K562 (cell line): ENCODE measurements around the gene BSN. TPM values are rescaled to one million over a fixed set of nuclear protein-coding genes. Genes with fewer than 3 reads are reported as not detected.

Experiments used
- ATAC-seq: fragments of 200-7000 bp; cut with Tn5 transposase; 3 replicates; pipeline ENCODE4 v1.9.1; 2020; ENCODE audit warnings: moderate library complexity
- BruUV-seq: library from RNA; stranded (reverse); fragments of 400-500 nt; replicated peaks from 2 replicates; lab custom pipeline; 2021; lab: Mats Ljungman, UMichigan
- CTCF ChIA-PET: fragments of 300-600 bp; formaldehyde crosslinking; extraction: SDS; loops from one replicate; lab custom pipeline; 2021; ENCODE audit warnings: low intra/inter-chr PET ratio; lab: Yijun Ruan, JAX
- POLR2A ChIA-PET: fragments of 300-600, 350-650 bp; sonication (Branson Sonifier 250); formaldehyde crosslinking; extraction: SDS; loops from one replicate; lab custom pipeline; 2021; ENCODE audit warnings: antibody characterized with exemption, inconsistent platforms; lab: Yijun Ruan, JAX
- DNase-seq, 4 experiments: peaks; one replicate each; pipeline versions ENCODE4 v3.0.0 to v3.0.0-alpha.2; 2011 to 2018; ENCODE audit warnings: low spot score in 3 of 4, mixed read lengths in 3 of 4; ENCODE audit errors: extremely low read depth in 1 of 4
- FAIRE-seq: peaks from 2 replicates; lab custom pipeline; 2011; peaks lifted over from hg19 to GRCh38; lab: Jason Lieb, UNC
- H2AFZ ChIP-seq: 2 replicates; pipeline ENCODE4 v1.6.0; 2011; ENCODE audit warnings: low read depth, low read length, control low read depth, inconsistent platforms
- H3K27ac ChIP-seq: fragments of 200-600 bp; 3 replicates; pipeline ENCODE4 v1.8.0; 2011; ENCODE audit warnings: low read depth, mild to moderate bottlenecking, control low read depth, inconsistent platforms, low read length, moderate library complexity, mixed read lengths; ENCODE audit errors: extremely low read depth
- H3K27me3 ChIP-seq, 2 experiments: fragments of 300-600 bp in 1 of 2; 2 replicates in 1 of 2; 3 replicates in 1 of 2; pipeline versions ENCODE4 v1.6.0 to v1.8.0; 2011; ENCODE audit warnings: inconsistent platforms in 2 of 2, low read length in 2 of 2, mild to moderate bottlenecking in 1 of 2, mixed read lengths in 1 of 2, moderate library complexity in 1 of 2; ENCODE audit not compliant: control insufficient read depth in 2 of 2, insufficient read depth in 2 of 2
- H3K36me3 ChIP-seq: fragments of 300-600 bp; 3 replicates; pipeline ENCODE4 v1.8.0; 2011; ENCODE audit warnings: mild to moderate bottlenecking, low read length, inconsistent platforms; ENCODE audit not compliant: control insufficient read depth, insufficient read depth
- H3K4me1 ChIP-seq, 2 experiments: fragments of 200-600 bp in 1 of 2; replicated peaks in 1 of 2; 2 replicates in 1 of 2; 3 replicates in 1 of 2; pipeline versions ENCODE4 v1.5.1 to v1.8.0; 2011; ENCODE audit warnings: inconsistent platforms in 2 of 2, low read length in 2 of 2, mild to moderate bottlenecking in 1 of 2, mixed read lengths in 1 of 2, moderate library complexity in 1 of 2; ENCODE audit not compliant: control insufficient read depth in 2 of 2, insufficient read depth in 2 of 2
- H3K4me2 ChIP-seq: 2 replicates; pipeline ENCODE4 v1.6.1; 2011; ENCODE audit warnings: low read length, control low read depth, inconsistent platforms, mixed read lengths; ENCODE audit not compliant: insufficient read depth
- H3K4me3 ChIP-seq: fragments of 200-600 bp; sonication (generic), shearing (Covaris generic); 2 replicates; pipeline ENCODE4 v1.5.1; 2016; ENCODE audit warnings: control low read depth, inconsistent platforms
- H3K79me2 ChIP-seq: fragments of 200-600 bp; 3 replicates; pipeline ENCODE4 v1.8.0; 2011; ENCODE audit warnings: low read length, inconsistent platforms; ENCODE audit not compliant: control insufficient read depth, insufficient read depth
- H3K9ac ChIP-seq, 2 experiments: 2 replicates each; pipeline versions ENCODE4 v1.6.0 to v1.6.1; 2011; ENCODE audit warnings: low read depth in 2 of 2, low read length in 2 of 2, control low read depth in 1 of 2, inconsistent platforms in 1 of 2, mild to moderate bottlenecking in 1 of 2, mixed read lengths in 1 of 2; ENCODE audit not compliant: insufficient read depth in 1 of 2
- H3K9me1 ChIP-seq: one replicate; pipeline ENCODE4 v1.6.0; 2011; ENCODE audit warnings: inconsistent platforms, mild to moderate bottlenecking, low read length, moderate library complexity; ENCODE audit not compliant: control insufficient read depth, insufficient read depth
- H3K9me3 ChIP-seq: replicated peaks from 2 replicates; pipeline ENCODE4 v1.5.1; 2011; ENCODE audit warnings: low read depth, low read length, inconsistent platforms; ENCODE audit not compliant: control insufficient read depth, insufficient read depth
- H4K20me1 ChIP-seq: replicated peaks from 2 replicates; pipeline ENCODE4 v1.6.1; 2011; ENCODE audit warnings: low read length, inconsistent platforms, mixed read lengths; ENCODE audit not compliant: control insufficient read depth, insufficient read depth
- CBX5 ChIP-seq: IDR thresholded peaks from 2 replicates; pipeline ENCODE4 v1.6.1; 2014; ENCODE audit warnings: low read depth, borderline replicate concordance
- PHF8 ChIP-seq: fragments of 200-600 bp; sonication (generic); IDR thresholded peaks from 2 replicates; pipeline ENCODE4 v1.6.1; 2012; ENCODE audit warnings: mixed run types, mild to moderate bottlenecking, inconsistent platforms, low read length, moderate library complexity, borderline replicate concordance
- SNIP1 ChIP-seq: fragments of 450-650 bp; IDR thresholded peaks from 2 replicates; pipeline ENCODE4 v1.7.1; 2017; ENCODE audit warnings: low read depth, mild to moderate bottlenecking
- TAF1 ChIP-seq: IDR thresholded peaks from 2 replicates; pipeline ENCODE4 v1.6.1; 2011; ENCODE audit warnings: mild to moderate bottlenecking, low read length, moderate library complexity; ENCODE audit not compliant: insufficient read depth, control insufficient read depth, severe bottlenecking; ENCODE audit errors: extremely low read depth
- ZNF324 ChIP-seq: fragments of 250-450 bp; sonication (Bioruptor Pico); IDR thresholded peaks from 2 replicates; pipeline ENCODE4 v1.4.0; 2020; ENCODE audit warnings: mild to moderate bottlenecking
- WGBS: fragments of 100-300 bp; shearing (Covaris generic); methylation state at CpG from one replicate; pipeline ENCODE4 v1.1.6; 2016; ENCODE audit warnings: low coverage, mixed read lengths; ENCODE audit not compliant: insufficient coverage; ENCODE audit errors: missing lambda C conversion rate; 5-methylcytosine and 5-hydroxymethylcytosine counted together
- in situ Hi-C: fragments of 300-500 bp; cut with MboI; formaldehyde crosslinking; loops from 4 replicates; pipeline ENCODE4 v1.15.0; 2018; ENCODE audit warnings: inconsistent platforms, mixed read lengths
- intact Hi-C: fragments of 100-400 bp; cut with micrococcal nuclease; formaldehyde crosslinking; loops from 2 replicates; pipeline ENCODE4 v1.14.2; 2022
- polyA plus RNA-seq, 8 experiments: library from polyadenylated mRNA; depleted of rRNA in 4 of 8; stranded (reverse) in 5 of 8; unstranded in 3 of 8; fragments of >200 nt; fragmentation: Nextera tagmentation in 2 of 8; fragmentation: Illumina TruSeq in 1 of 8; extraction: Ambion mirVana in 2 of 8; extraction: Trizol in 1 of 8; gene quantifications; 2 replicates each; pipeline versions ENCODE4 v1.2.1 to v1.2.3, GENCODE V29; 2011 to 2014; ENCODE audit warnings: inconsistent platforms in 1 of 8, missing spikeins in 1 of 8
- total RNA-seq, 7 experiments: library from RNA; depleted of rRNA in 6 of 7; stranded (reverse); fragments of >200 nt in 6 of 7; fragmentation: Illumina TruSeq in 2 of 7; extraction: Trizol in 2 of 7; gene quantifications; 2 replicates each; pipeline versions ENCODE4 v1.2.1 to v1.2.3, GENCODE V29; 2011 to 2021; ENCODE audit warnings: low replicate concordance in 1 of 7
- TF ChIP-seq, protein P1 (sequence below), 2 experiments: fragments of 450-650 bp in 1 of 2; IDR thresholded peaks; 2 replicates each; pipeline ENCODE4 v1.6.1; 2011 to 2017; ENCODE audit warnings: low read depth in 2 of 2, antibody characterized with exemption in 1 of 2, borderline replicate concordance in 1 of 2, low read length in 1 of 2, mild to moderate bottlenecking in 1 of 2, mixed read lengths in 1 of 2; ENCODE audit not compliant: control insufficient read depth in 1 of 2

Gene BSN
- total and polyA plus RNA-seq, 9 of the 15 experiments (the other 6 are each of a cell fraction or from before 2014, with no cell fraction given): 0.03 to 1.5 (median 0.29) TPM

DNA sequence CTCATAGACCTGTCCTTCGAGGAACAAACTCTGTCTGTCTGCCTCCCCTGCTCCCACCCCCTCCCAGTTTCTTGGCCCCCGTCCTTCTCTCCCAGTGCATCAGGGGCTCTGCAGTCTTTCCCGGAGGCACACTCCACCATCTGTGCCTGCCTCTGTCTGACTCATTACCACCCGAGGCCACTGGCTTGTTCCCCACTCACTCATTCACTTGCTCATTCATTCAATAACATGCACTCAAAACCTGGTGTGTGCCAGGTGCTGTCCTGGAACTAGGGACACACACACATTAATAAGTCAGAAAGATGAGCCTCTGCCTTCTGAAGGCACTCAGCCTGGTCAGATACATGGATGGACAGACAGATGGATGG lies 152.8 kb downstream of the BSN start:
- intact Hi-C loops: no loop called here
- no peak overlapping the region for H3K4me2 ChIP-seq
- no peak for TF ChIP-seq ZNF324
- TF ChIP-seq, protein P1, sequence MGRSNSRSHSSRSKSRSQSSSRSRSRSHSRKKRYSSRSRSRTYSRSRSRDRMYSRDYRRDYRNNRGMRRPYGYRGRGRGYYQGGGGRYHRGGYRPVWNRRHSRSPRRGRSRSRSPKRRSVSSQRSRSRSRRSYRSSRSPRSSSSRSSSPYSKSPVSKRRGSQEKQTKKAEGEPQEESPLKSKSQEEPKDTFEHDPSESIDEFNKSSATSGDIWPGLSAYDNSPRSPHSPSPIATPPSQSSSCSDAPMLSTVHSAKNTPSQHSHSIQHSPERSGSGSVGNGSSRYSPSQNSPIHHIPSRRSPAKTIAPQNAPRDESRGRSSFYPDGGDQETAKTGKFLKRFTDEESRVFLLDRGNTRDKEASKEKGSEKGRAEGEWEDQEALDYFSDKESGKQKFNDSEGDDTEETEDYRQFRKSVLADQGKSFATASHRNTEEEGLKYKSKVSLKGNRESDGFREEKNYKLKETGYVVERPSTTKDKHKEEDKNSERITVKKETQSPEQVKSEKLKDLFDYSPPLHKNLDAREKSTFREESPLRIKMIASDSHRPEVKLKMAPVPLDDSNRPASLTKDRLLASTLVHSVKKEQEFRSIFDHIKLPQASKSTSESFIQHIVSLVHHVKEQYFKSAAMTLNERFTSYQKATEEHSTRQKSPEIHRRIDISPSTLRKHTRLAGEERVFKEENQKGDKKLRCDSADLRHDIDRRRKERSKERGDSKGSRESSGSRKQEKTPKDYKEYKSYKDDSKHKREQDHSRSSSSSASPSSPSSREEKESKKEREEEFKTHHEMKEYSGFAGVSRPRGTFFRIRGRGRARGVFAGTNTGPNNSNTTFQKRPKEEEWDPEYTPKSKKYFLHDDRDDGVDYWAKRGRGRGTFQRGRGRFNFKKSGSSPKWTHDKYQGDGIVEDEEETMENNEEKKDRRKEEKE (IDR thresholded peaks at IDR 0.05; ENCODE audit: borderline replicate concordance in 1 of 2, control insufficient read depth in 1 of 2, low read depth in 2 of 2, low read length in 1 of 2): no peak
- TF ChIP-seq TAF1: no peak
- TF ChIP-seq CBX5: no peak
- TF ChIP-seq SNIP1: no peak
- no peak for TF ChIP-seq PHF8
- TF ChIP-seq, all 486 proteins: peak for 0
- ATAC-seq (no peak), FAIRE-seq (no peak), DNase-seq (no peak)
- H4K20me1 ChIP-seq: no peaks in the 10 kb centered on the region
- peaks cover 49% of the 10 kb centered on the region; the same call in 2 of the 3 replicates for H3K36me3 ChIP-seq
- H3K27ac ChIP-seq: no peak overlapping the region
- no peaks in the 10 kb centered on the region for H3K9me1 ChIP-seq
- 72% methylated on average over 3 of the region's 4 CpGs for WGBS
- no peak overlapping the region for H3K9ac ChIP-seq
- H3K4me1 ChIP-seq: peaks cover 0 to 6% of the 10 kb centered on the region in 2 experiments; a peak in 2 of 5 replicates
- no peak overlapping the region for H3K4me3 ChIP-seq
- POLR2A ChIA-PET: interaction anchor here (0.6 kb wide), 1 partner anchor 10 kb away, joined by 3 read pairs; no protein-coding TSS in a partner anchor
- H3K79me2 ChIP-seq: no peaks in the 10 kb centered on the region
- H3K9me3 ChIP-seq: no peaks in the 10 kb centered on the region
- H3K27me3 ChIP-seq: no peaks in the 10 kb centered on the region
- BruUV-seq: no TSS peak
- H2AFZ ChIP-seq: no peak overlapping the region
- in situ Hi-C loops: no loop called here
- CTCF ChIA-PET: no interaction called here
